Muscle of leg (tissue), 11 donors: Measurements from ENCODE around the gene BCAS3. TPM values are rescaled to one million over a fixed set of nuclear protein-coding genes. Genes with fewer than 3 reads are reported as not detected.
A peak's percentile ranks its signal among the peaks of the same experiment; 100 is the strongest.

ENCODE experiments used
- DNase-seq: peaks from one replicate; pipeline ENCODE4 v3.0.0; 2013
- H3K27ac ChIP-seq: one replicate; pipeline ENCODE4 v1.5.1; 2013; ENCODE audit warnings: mild to moderate bottlenecking, low read length, control low read depth
- H3K27me3 ChIP-seq: one replicate; pipeline ENCODE4 v1.6.1; 2013; ENCODE audit warnings: low read length; ENCODE audit not compliant: control insufficient read depth, insufficient read depth
- H3K36me3 ChIP-seq: one replicate; pipeline ENCODE4 v1.6.1; 2013; ENCODE audit warnings: low read length; ENCODE audit not compliant: control insufficient read depth, insufficient read depth
- H3K4me1 ChIP-seq: one replicate; pipeline ENCODE4 v1.6.1; 2013; ENCODE audit warnings: low read length; ENCODE audit not compliant: control insufficient read depth, insufficient read depth
- H3K4me3 ChIP-seq: one replicate; pipeline ENCODE4 v1.5.1; 2013; ENCODE audit warnings: low read length, control low read depth
- H3K9me3 ChIP-seq: replicated peaks from 2 replicates; pipeline ENCODE4 v1.6.1; 2013; ENCODE audit warnings: low read depth, low read length; ENCODE audit not compliant: control insufficient read depth
- WGBS: methylation state at CpG from one replicate; pipeline ENCODE4 v1.1.5; 2013; ENCODE audit warnings: missing lambda C conversion rate; ENCODE audit not compliant: insufficient coverage; 5-methylcytosine and 5-hydroxymethylcytosine counted together
- polyA plus RNA-seq, 8 donors: library from polyadenylated mRNA; unstranded; fragments of 120-200 nt; gene quantifications; one replicate each; pipeline versions ENCODE4 v1.2.1 to v1.2.3, GENCODE V29; 2013; ENCODE audit warnings: inconsistent platforms in 1 of 8, low replicate concordance in 1 of 8; ENCODE audit not compliant: insufficient read length in 8 of 8, insufficient read depth in 1 of 8
- total RNA-seq: library from RNA; stranded (reverse); fragments of 120-200 nt; gene quantifications from one replicate; pipeline ENCODE4 v1.2.4, GENCODE V29; 2013

BCAS3 gene
- total and polyA plus RNA-seq, 9 donors: 7.6 to 15.8 (median 9.5) TPM

DNA sequence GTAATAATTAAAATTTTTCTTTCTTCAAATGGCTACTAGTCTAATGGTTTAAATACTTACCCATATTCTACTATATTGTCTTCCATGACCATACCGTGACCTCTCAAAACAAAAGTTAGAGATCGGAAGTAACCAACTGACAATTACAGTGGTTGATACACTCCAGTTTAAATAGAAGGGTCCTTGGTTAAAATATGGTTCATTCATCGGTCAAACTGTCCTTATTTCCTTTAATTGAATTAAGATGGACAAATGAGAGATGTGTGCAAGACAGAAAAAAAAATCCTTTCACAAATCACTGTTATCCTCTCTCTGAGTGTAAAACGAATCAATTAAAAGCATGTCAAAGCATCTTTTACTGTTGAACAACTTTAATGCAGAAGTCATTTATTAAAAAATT lies 507.7 kb downstream of the BCAS3 start:
- Histone ChIP-seq H3K9me3 (no peaks in the 10 kb centered on the region), H3K27ac (no peak overlapping the region), H3K36me3 (no peaks in the 10 kb centered on the region), H3K4me3 (no peak overlapping the region), H3K27me3 (no peaks in the 10 kb centered on the region), H3K4me1 (no peaks in the 10 kb centered on the region)
- DNase-seq: no peak
- WGBS: no CpG with 5 or more reads among the region's 4 CpGs

DNA sequence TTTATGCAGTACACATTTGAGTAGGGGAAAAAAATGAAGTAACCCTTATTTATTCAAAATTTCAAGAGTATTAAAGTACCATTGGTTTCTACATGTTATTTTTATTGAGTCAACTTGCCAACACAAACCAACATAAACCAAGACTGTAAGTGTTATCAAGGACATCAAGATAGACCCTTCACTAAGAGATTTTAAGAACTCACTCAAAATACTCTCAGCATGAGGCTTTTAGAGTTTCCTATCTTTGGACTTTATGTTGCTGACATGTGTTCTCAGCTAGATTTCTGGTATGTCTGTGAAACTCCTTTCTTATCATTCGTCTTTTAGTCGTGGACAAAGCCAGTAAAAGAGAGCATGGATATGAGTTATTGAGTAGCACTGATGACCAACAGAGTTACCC lies 509.4 kb downstream of the BCAS3 start:
- Histone ChIP-seq H3K9me3 (no peaks in the 10 kb centered on the region), H3K27ac (no peak overlapping the region), H3K4me1 (no peaks in the 10 kb centered on the region), H3K27me3 (no peaks in the 10 kb centered on the region), H3K36me3 (no peaks in the 10 kb centered on the region), H3K4me3 (no peak overlapping the region)
- no CpG with 5 or more reads among the region's 2 CpGs for WGBS
- no peak for DNase-seq

GRCh38 chr17:61188081-61188480 lies 510.4 kb downstream of the BCAS3 start:
- H3K9me3 ChIP-seq: peaks cover 4% of the 10 kb centered on the region
- WGBS: no CpG with 5 or more reads among the region's 2 CpGs
- DNase-seq: no peak

DNA sequence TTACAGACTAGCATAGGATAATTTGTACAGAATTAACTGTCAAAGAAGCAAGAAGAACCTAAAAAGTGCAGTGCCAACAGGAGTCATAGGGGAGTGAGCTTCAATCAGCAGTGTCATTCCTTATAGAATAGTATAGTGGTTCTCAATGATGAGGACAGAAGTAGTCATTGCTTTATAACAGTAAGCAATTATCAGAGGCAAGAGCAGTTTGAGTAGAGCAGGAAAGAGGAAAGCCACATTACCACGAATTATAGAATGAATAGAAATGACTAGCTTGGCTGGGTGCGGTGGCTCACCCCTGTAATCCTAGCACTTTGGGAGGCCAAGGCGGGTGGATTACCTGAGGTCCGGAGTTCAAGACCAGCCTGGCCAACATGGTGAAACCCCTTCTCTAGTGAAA lies 512.3 kb downstream of the BCAS3 start:
- Histone ChIP-seq H3K4me3 (no peak overlapping the region), H3K9me3 (peaks cover 4% of the 10 kb centered on the region), H3K27ac (no peak overlapping the region), H3K4me1 (no peaks in the 10 kb centered on the region), H3K27me3 (no peaks in the 10 kb centered on the region), H3K36me3 (no peaks in the 10 kb centered on the region)
- WGBS: 93% methylated on average over 4 of the region's 4 CpGs
- no peak for DNase-seq

More at GRCh38 chr17:61188081-61188480, 510.4 kb downstream of the BCAS3 start:
- Histone ChIP-seq H3K27ac (no peak overlapping the region), H3K4me1 (no peaks in the 10 kb centered on the region), H3K4me3 (no peak overlapping the region), H3K36me3 (no peaks in the 10 kb centered on the region), H3K27me3 (no peaks in the 10 kb centered on the region)

- no peak overlapping the region for H3K4me3 ChIP-seq
- no peak overlapping the region for H3K27ac ChIP-seq
- peak; percentile 29 for DNase-seq
- no peaks in the 10 kb centered on the region for H3K27me3 ChIP-seq
- 65% methylated on average over 3 of the region's 7 CpGs for WGBS
- H3K36me3 ChIP-seq: no peaks in the 10 kb centered on the region
- peaks cover 3% of the 10 kb centered on the region for H3K4me1 ChIP-seq
- H3K9me3 ChIP-seq: peaks cover 4% of the 10 kb centered on the region
Measured at GRCh38 chr17:61196302-61196704, 518.7 kb downstream of the BCAS3 start.

DNA sequence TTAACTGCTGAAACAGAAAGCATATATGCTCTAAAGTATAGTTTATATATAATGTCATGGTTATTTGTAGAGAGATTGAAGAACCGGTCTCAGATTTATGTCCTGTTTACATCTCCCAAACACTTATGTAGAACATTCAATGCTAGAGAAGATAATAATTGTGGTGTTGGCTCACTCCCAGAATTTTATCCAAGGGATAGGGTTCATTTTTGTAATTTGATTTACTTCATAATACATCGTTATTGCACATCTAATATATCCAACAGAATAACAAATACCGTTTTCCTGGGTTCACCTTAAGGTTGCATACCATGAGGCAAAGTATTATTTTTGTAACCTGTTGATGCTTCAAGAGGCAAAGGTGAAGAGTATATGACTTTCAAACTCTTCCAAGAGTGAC lies 519.1 kb downstream of the BCAS3 start:
- WGBS: no CpG with 5 or more reads among the region's 3 CpGs
- DNase-seq: no peak
- Histone ChIP-seq H3K4me1 (peaks cover 6% of the 10 kb centered on the region), H3K27ac (no peak overlapping the region), H3K27me3 (no peaks in the 10 kb centered on the region), H3K9me3 (peaks cover 4% of the 10 kb centered on the region), H3K36me3 (no peaks in the 10 kb centered on the region), H3K4me3 (no peak overlapping the region)

- Histone ChIP-seq H3K27me3 (no peaks in the 10 kb centered on the region), H3K4me1 (peaks cover 8% of the 10 kb centered on the region), H3K27ac (no peak overlapping the region), H3K36me3 (no peaks in the 10 kb centered on the region), H3K9me3 (no peaks in the 10 kb centered on the region), H3K4me3 (no peak overlapping the region)
- DNase-seq: no peak
- 93% methylated on average over 2 of the region's 4 CpGs for WGBS
Measured at GRCh38 chr17:61199431-61200338, 522.0 kb downstream of the BCAS3 start.

DNA sequence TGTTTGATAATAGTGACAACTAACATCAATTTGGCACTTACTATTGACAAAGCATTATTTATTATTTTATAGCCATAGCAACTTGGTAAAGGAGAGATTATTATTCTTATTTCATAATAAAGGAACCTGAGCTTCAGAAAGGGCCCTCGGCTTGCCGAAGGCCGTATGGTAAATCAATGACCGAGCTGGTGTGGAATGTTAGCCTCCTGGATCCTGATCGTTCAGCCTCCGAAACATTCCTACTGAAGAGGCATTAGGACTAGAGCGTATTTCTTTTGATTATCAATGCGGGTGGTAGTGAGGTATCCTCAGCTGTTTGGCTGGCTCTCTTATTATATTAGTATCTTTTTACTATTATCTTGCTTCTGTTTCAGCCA lies 522.7 kb downstream of the BCAS3 start:
- H3K27me3 ChIP-seq: no peaks in the 10 kb centered on the region
- H3K4me1 ChIP-seq: peaks cover 10% of the 10 kb centered on the region
- no peak for DNase-seq
- no CpG with 5 or more reads among the region's 8 CpGs for WGBS
- H3K4me3 ChIP-seq: no peak overlapping the region
- H3K9me3 ChIP-seq: no peaks in the 10 kb centered on the region
- no peak overlapping the region for H3K27ac ChIP-seq
- H3K36me3 ChIP-seq: no peaks in the 10 kb centered on the region

DNA sequence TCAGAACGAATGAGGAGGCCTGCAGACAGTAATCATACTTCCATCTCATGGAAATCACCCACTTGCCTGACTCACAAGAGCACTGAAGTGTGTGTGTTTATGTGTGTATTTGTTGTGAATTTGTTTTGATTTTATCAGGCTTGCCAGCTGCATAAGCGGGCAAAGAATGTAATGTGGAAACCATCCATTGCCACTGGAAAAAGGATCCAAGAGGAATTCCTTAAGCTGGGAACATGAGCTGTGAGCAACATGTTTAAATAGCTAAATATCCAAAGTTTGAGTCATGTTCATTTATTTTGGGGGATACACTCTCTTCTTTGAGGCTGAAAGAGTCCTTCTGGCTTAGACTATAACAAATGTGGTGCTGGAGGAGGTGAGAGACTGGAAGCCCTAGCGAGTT lies 523.6 kb downstream of the BCAS3 start:
- H3K27ac ChIP-seq: no peak overlapping the region
- WGBS: 70% methylated on average over 2 of the region's 3 CpGs

DNA sequence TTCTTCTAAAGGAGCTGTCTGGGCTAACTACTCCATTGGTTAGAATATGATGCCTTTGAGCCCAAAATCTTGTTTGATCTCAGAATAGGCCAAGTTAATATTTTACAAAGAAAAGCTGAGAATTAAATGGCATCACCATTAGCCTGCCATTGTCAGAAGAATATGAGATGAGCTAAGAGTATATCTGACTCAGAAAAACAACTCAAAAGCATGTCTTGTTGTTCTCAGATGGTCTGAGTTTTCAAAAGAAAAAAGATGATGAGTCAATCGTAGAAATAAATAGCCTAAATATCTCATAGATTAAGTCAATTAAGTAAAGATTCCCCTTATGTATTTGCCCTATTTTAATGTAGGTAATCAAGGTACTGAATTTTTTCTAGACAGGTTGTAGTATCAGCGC lies 524.9 kb downstream of the BCAS3 start:
- no peak for DNase-seq
- Histone ChIP-seq H3K4me1 (peaks cover 7% of the 10 kb centered on the region), H3K27me3 (no peaks in the 10 kb centered on the region), H3K4me3 (no peak overlapping the region), H3K9me3 (no peaks in the 10 kb centered on the region), H3K36me3 (no peaks in the 10 kb centered on the region), H3K27ac (no peak overlapping the region)
- WGBS: no CpG with 5 or more reads among the region's 2 CpGs

More for the DNA sequence above, 523.6 kb downstream of the BCAS3 start:
- DNase-seq: peak; percentile 45
- H3K9me3 ChIP-seq: no peaks in the 10 kb centered on the region
- no peak overlapping the region for H3K4me3 ChIP-seq
- no peaks in the 10 kb centered on the region for H3K27me3 ChIP-seq
- H3K36me3 ChIP-seq: no peaks in the 10 kb centered on the region
- peaks cover 9% of the 10 kb centered on the region for H3K4me1 ChIP-seq
